ENCODE data around the gene CAB39L. TPM values are rescaled to one million over a fixed set of nuclear protein-coding genes. Genes with fewer than 3 reads are reported as not detected.

The CAB39L gene
- total and polyA plus RNA-seq, 2 of the 4 experiments (the other 2 are of a cell fraction), result 8.5 to 16.7 TPM

DNA sequence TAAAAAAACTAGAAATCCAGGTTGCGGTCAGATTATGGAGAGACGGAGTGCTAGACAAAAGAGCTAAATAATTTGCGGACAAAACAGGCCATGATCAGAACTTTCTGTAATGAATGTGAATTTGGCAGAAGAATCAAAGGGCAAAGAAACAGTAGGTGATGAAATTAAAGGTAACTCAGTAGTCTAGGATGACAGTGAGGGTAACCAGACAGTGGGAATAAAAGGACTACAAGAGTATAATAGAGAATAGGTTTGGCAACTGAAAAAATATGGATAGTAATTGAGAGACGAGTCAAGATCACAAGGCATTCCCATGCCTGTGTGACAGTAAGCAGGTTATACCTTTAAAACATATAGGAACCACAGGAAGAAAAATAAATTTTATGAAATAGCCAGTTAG is 35.9 kb downstream of the CAB39L start:
- no TSS peak for BruUV-seq (replicated peaks)
- no peak overlapping the region for H3K4ac ChIP-seq (ENCODE audit: low read depth, low read length)
- H3K18ac ChIP-seq (ENCODE audit: low read depth, low read length), result no peak overlapping the region
- peaks cover 6% of the 10 kb centered on the region for H3K9me3 ChIP-seq (ENCODE audit: control insufficient read depth, insufficient read depth, low read length)
- ChIA-PET POLR2A (ENCODE audit: unreplicated experiment) (no interaction called here), CTCF (no interaction called here)
- no peak overlapping the region for H3K4me3 ChIP-seq (ENCODE audit: insufficient read depth, low read depth, low read length)
- no peaks in the 10 kb centered on the region for H3K36me3 ChIP-seq (ENCODE audit: control insufficient read depth, insufficient read depth, low read length)
- H2BK15ac ChIP-seq (ENCODE audit: low read depth, low read length), result no peak overlapping the region
- H3K23ac ChIP-seq (ENCODE audit: low read depth, low read length), result no peak overlapping the region
- in situ Hi-C loops (cut with MboI; ENCODE audit: low sequenced_read_pairs), result no loop called here
- ATAC-seq (ENCODE audit: low read depth) (no peak), DNase-seq (no peak)
- H3K27ac ChIP-seq (ENCODE audit: insufficient read depth, low read length), result no peak overlapping the region
- H2BK120ac ChIP-seq (ENCODE audit: low read depth, low read length), result no peak overlapping the region
- no peak overlapping the region for H2AK9ac ChIP-seq (replicated peaks; ENCODE audit: low read depth, low read length, poor library complexity)
- no peak overlapping the region for H4K91ac ChIP-seq (ENCODE audit: insufficient read depth, low read depth, low read length)
- H3K9ac ChIP-seq (ENCODE audit: low read depth, low read length), result no peak overlapping the region
- no peaks in the 10 kb centered on the region for H3K27me3 ChIP-seq (ENCODE audit: control insufficient read depth, insufficient read depth, low read length)
- 96% methylated on average over 3 of the region's 4 CpGs; no CpG with 5 or more reads in 1 of the 2 experiments for WGBS, 2 experiments (ENCODE audit: extremely low coverage in 2 of 2, insufficient read length in 1 of 2)
- H2BK20ac ChIP-seq (ENCODE audit: low read depth, low read length), result no peak overlapping the region
- no peak overlapping the region for H2AK5ac ChIP-seq (ENCODE audit: low read depth, low read length)
- no peaks in the 10 kb centered on the region; the same call in 1 of the 2 replicates for H3K9me1 ChIP-seq (ENCODE audit: insufficient read depth, low read length)
- no peaks in the 10 kb centered on the region for H4K20me1 ChIP-seq (ENCODE audit: insufficient read depth, low read length)
- H3K4me1 ChIP-seq (ENCODE audit: control insufficient read depth, insufficient read depth, low read length), result no peaks in the 10 kb centered on the region
- no peak overlapping the region for H3K4me2 ChIP-seq (ENCODE audit: low read depth, low read length)
- intact Hi-C loops (cut with micrococcal nuclease), result no loop called here
- dilution Hi-C loops (cut with HindIII; ENCODE audit: low sequenced_read_pairs, unreplicated experiment), result no loop called here
- TF ChIP-seq MAFK (IDR thresholded peaks at IDR 0.05; ENCODE audit: low read depth, low read length) (no peak), CHD1 (IDR thresholded peaks at IDR 0.05; ENCODE audit: low read depth, low read length) (no peak), SMC3 (IDR thresholded peaks at IDR 0.05; ENCODE audit: low read depth, low read length) (no peak), USF2 (IDR thresholded peaks at IDR 0.05; ENCODE audit: low read depth, low read length) (no peak), FOS (IDR thresholded peaks at IDR 0.05; ENCODE audit: low read depth, low read length) (no peak), RFX5 (IDR thresholded peaks at IDR 0.05; ENCODE audit: low read depth, low read length) (no peak), RCOR1 (IDR thresholded peaks at IDR 0.05; ENCODE audit: insufficient replicate concordance, low read length) (no peak), NFE2L2 (IDR thresholded peaks at IDR 0.05; ENCODE audit: low read depth, low read length) (no peak)
- TF ChIP-seq, protein P1, sequence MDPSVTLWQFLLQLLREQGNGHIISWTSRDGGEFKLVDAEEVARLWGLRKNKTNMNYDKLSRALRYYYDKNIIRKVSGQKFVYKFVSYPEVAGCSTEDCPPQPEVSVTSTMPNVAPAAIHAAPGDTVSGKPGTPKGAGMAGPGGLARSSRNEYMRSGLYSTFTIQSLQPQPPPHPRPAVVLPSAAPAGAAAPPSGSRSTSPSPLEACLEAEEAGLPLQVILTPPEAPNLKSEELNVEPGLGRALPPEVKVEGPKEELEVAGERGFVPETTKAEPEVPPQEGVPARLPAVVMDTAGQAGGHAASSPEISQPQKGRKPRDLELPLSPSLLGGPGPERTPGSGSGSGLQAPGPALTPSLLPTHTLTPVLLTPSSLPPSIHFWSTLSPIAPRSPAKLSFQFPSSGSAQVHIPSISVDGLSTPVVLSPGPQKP (IDR thresholded peaks at IDR 0.05; ENCODE audit: borderline replicate concordance, low read depth, low read length), result no peak
- no peak overlapping the region for H4K8ac ChIP-seq (ENCODE audit: low read depth in 2 of 2, low read length in 2 of 2)
- no peak overlapping the region for H2BK5ac ChIP-seq (ENCODE audit: low read depth, low read length, poor library complexity, severe bottlenecking)
- H3K79me1 ChIP-seq (ENCODE audit: low read depth in 1 of 2, low read length in 2 of 2), result 0 out of 4 replicates have a peak, but pooled peaks cover 0 to 3% of the 10 kb centered on the region in 2 experiments
- H2AFZ ChIP-seq (replicated peaks; ENCODE audit: low read length, poor library complexity), result no peak overlapping the region
- H3K56ac ChIP-seq (ENCODE audit: extremely low read depth, insufficient read depth, low read length), result no peak overlapping the region
- no peak overlapping the region for H4K5ac ChIP-seq (ENCODE audit: low read depth, low read length)
- H3K14ac ChIP-seq (replicated peaks; ENCODE audit: low read depth, low read length), result no peak overlapping the region
